Lung (tissue), 12 donors: ENCODE measurements around the gene APOBR. TPM values are rescaled to one million over a fixed set of nuclear protein-coding genes. Genes with fewer than 3 reads are reported as not detected.
A peak's percentile ranks its signal among the peaks of the same experiment; 100 is the strongest.

Source experiments
- ATAC-seq: fragments of 200-7000 bp; cut with Tn5 transposase; one replicate; pipeline ENCODE4 v1.9.1; 2020; ENCODE audit warnings: moderate number of reproducible peaks; ENCODE audit not compliant: insufficient read depth, low FRiP score
- DNase-seq, 3 donors: peaks; one replicate each; pipeline ENCODE4 v3.0.0-alpha.2; 2013 to 2017
- H3K27ac ChIP-seq, 2 donors: one replicate each; pipeline ENCODE4 v1.5.1; 2013; ENCODE audit warnings: mild to moderate bottlenecking in 2 of 2, moderate library complexity in 2 of 2, control low read depth in 1 of 2, inconsistent platforms in 1 of 2, low read depth in 1 of 2, low read length in 1 of 2
- H3K27me3 ChIP-seq, 3 donors: one replicate each; pipeline ENCODE4 v1.5.1; 2013; ENCODE audit warnings: low read length in 2 of 3; ENCODE audit not compliant: control insufficient read depth in 3 of 3, insufficient read depth in 3 of 3
- H3K36me3 ChIP-seq, 4 donors: one replicate each; pipeline ENCODE4 v1.5.1; 2013; ENCODE audit warnings: low read length in 4 of 4, mild to moderate bottlenecking in 1 of 4, moderate library complexity in 1 of 4; ENCODE audit not compliant: control insufficient read depth in 4 of 4, insufficient read depth in 4 of 4
- H3K4me1 ChIP-seq, 5 donors: one replicate each; pipeline ENCODE4 v1.5.1; 2013; ENCODE audit warnings: low read length in 5 of 5, mild to moderate bottlenecking in 2 of 5, moderate library complexity in 1 of 5; ENCODE audit not compliant: control insufficient read depth in 5 of 5, insufficient read depth in 5 of 5
- H3K4me3 ChIP-seq: one replicate; pipeline ENCODE4 v1.5.1; 2013; ENCODE audit warnings: mild to moderate bottlenecking, control low read depth, moderate library complexity
- H3K9ac ChIP-seq, 2 donors: one replicate each; pipeline ENCODE4 v1.5.1; 2013; ENCODE audit warnings: low read length in 2 of 2, control low read depth in 1 of 2; ENCODE audit not compliant: insufficient read depth in 1 of 2
- H3K9me3 ChIP-seq, 4 donors: one replicate each; pipeline ENCODE4 v1.5.1; 2013; ENCODE audit warnings: low read length in 3 of 4, mild to moderate bottlenecking in 1 of 4, moderate library complexity in 1 of 4; ENCODE audit not compliant: control insufficient read depth in 4 of 4, insufficient read depth in 3 of 4
- CTCF ChIP-seq: IDR thresholded peaks from 2 replicates; pipeline ENCODE4 v1.5.1; 2012; ENCODE audit warnings: mild to moderate bottlenecking; ENCODE audit errors: control extremely low read depth, extremely low read depth
- WGBS, 2 donors: extraction: QIAGEN DNeasy Blood & Tissue Kit; methylation state at CpG; one replicate each; pipeline ENCODE4 v1.1.7; 2013; 5-methylcytosine and 5-hydroxymethylcytosine counted together
- polyA plus RNA-seq, 2 donors: library from polyadenylated mRNA; stranded (reverse); fragments of 200-250 nt; gene quantifications; one replicate each; pipeline ENCODE4 v1.2.1, GENCODE V29; 2013
- total RNA-seq, 2 donors: library from RNA; depleted of rRNA in 1 of 2; stranded (reverse); fragments of >200 nt in 1 of 2; gene quantifications; one replicate each; pipeline ENCODE4 v1.2.1, GENCODE V29; 2014 to 2021
- donor health status: control.
- donor health status: control.
- donor health status: Bipolar disorder and iron deficiency.
- donor health status: healthy.
- donor health status: DM: yes; HTN: yes; CAD: no.

The APOBR gene
- total and polyA plus RNA-seq, 4 donors = 8.0 to 43.2 (median 25.4) TPM

DNA sequence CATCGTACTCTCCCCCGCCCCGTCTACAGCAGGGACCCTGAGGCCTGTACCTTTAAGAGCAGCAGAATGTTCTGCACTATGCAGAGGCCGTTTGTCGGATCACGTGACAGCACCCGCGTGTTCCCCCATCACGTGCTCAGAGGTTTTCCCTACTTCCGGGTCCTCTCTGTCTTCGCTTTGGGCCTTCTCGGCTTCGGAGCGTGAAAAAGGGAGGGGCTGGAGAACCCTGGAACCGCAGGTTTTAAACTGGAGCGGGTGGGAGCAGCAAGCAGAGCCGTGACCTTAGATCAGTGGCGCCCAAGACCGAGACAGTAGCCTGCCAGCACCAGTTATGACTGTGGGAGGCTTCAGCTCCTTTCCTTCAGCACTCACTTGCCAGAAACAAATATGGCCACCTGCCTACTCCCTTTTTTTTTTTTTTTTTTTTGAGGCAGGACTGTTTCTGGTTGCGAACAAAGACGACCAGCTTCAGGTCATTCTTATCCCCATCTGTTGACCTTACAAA is 2.4 kb upstream of the APOBR start, which contains the start of gene CLN3:
TSS of gene CLN3 (minus strand) at position 105 of the 505 bp plus-strand sequence. CDS start 315 bp downstream, outside the sequence.
- Histone ChIP-seq H3K27me3 (no peaks in the 10 kb centered on the region), H3K4me3 (peak within 1 kb of the TSS; percentile 97), H3K36me3 (peaks cover 0 to 12% (median 8%) of the 10 kb centered on the region in 4 donors), H3K9me3 (no peaks in the 10 kb centered on the region), H3K9ac (peak within 1 kb of the TSS; percentile 81 to 87), H3K4me1 (no peaks in the 10 kb centered on the region), H3K27ac (peak within 1 kb of the TSS; percentile 92 to 98)
- DNase-seq = peak; percentile 94 to 97 (median 97)
- peak; percentile 90 for ATAC-seq
- whole genome bisulfite sequencing, 2 donors = 0% methylated on average over 21 of the region's 21 CpGs
- no peak for TF ChIP-seq CTCF

GRCh38 chr16:28492511-28492910 is 1.9 kb upstream of the APOBR start:
- H3K27ac ChIP-seq = peak overlapping the region in 1 of 2 donors; percentile 92
- ATAC-seq (no peak), DNase-seq (no peak)
- peak overlapping the region; percentile 39 to 52 for H3K9ac ChIP-seq
- H3K4me1 ChIP-seq = no peaks in the 10 kb centered on the region
- no peak overlapping the region for H3K4me3 ChIP-seq
- WGBS, 2 donors = 47 to 54% methylated on average over 4 of the region's 4 CpGs
- no peak for TF ChIP-seq CTCF
- H3K27me3 ChIP-seq = no peaks in the 10 kb centered on the region
- no peaks in the 10 kb centered on the region for H3K9me3 ChIP-seq
- peaks cover 0 to 10% (median 6%) of the 10 kb centered on the region in 4 donors for H3K36me3 ChIP-seq

- no peaks in the 10 kb centered on the region for H3K9me3 ChIP-seq
- DNase-seq = no peak
- no peak for ATAC-seq
- no peak overlapping the region for H3K4me3 ChIP-seq
- H3K27ac ChIP-seq = peak overlapping the region in 1 of 2 donors; percentile 82
- no peaks in the 10 kb centered on the region for H3K4me1 ChIP-seq
- no peak overlapping the region for H3K9ac ChIP-seq
- H3K27me3 ChIP-seq = no peaks in the 10 kb centered on the region
- TF ChIP-seq CTCF = no peak
- no peaks in the 10 kb centered on the region for H3K36me3 ChIP-seq
- 66 to 76% methylated on average over 13 of the region's 13 CpGs for WGBS, 2 donors
These were observed 803 bp downstream of the APOBR start for GRCh38 chr16:28495098-28495793.
